ENCODE results near the gene ABTB1. TPM values are rescaled to one million over a fixed set of nuclear protein-coding genes. Genes with fewer than 3 reads are reported as not detected.

The ABTB1 gene
- total RNA-seq, 1 donor from 2014 or later, result 47.5 TPM

DNA sequence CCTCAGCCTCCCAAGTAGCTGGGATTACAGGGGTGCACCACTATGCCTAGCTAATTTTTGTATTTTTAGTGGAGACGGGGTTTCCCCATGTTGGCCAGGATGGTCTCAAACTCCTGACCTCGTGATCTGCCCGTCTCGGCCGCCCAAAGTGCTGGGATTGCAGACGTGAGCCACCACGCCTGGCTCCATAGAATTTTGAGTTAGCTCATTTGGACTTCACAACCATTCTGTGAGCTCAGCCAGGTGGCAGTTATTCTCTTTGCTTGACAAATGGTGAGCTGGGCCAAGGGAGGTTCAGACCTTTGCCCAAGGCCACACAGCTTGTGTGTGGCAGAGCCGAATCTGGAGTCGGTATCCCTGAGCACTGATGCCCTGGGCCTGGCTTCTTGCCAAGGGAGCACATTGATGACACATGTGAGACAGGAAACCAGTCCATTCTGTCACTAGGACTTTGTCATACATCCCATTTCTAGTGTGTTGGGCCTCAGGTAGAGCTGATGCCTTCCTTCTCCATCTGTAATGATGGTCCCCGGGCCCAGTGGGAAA is 26.2 kb upstream of the ABTB1 start:
- ATAC-seq (no peak), DNase-seq (no peak)
- intact Hi-C loops (cut with DNase I), result no loop called here
- H3K4me1 ChIP-seq, result no peaks in the 10 kb centered on the region
- H3K27ac ChIP-seq, result no peak overlapping the region
- no peaks in the 10 kb centered on the region for H3K36me3 ChIP-seq
- H3K4me3 ChIP-seq, result no peak overlapping the region
- no peaks in the 10 kb centered on the region for H3K9me3 ChIP-seq
- TF ChIP-seq, protein P1, sequence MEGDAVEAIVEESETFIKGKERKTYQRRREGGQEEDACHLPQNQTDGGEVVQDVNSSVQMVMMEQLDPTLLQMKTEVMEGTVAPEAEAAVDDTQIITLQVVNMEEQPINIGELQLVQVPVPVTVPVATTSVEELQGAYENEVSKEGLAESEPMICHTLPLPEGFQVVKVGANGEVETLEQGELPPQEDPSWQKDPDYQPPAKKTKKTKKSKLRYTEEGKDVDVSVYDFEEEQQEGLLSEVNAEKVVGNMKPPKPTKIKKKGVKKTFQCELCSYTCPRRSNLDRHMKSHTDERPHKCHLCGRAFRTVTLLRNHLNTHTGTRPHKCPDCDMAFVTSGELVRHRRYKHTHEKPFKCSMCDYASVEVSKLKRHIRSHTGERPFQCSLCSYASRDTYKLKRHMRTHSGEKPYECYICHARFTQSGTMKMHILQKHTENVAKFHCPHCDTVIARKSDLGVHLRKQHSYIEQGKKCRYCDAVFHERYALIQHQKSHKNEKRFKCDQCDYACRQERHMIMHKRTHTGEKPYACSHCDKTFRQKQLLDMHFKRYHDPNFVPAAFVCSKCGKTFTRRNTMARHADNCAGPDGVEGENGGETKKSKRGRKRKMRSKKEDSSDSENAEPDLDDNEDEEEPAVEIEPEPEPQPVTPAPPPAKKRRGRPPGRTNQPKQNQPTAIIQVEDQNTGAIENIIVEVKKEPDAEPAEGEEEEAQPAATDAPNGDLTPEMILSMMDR (IDR thresholded peaks at IDR 0.05), result no peak
- no peaks in the 10 kb centered on the region for H3K27me3 ChIP-seq

DNA sequence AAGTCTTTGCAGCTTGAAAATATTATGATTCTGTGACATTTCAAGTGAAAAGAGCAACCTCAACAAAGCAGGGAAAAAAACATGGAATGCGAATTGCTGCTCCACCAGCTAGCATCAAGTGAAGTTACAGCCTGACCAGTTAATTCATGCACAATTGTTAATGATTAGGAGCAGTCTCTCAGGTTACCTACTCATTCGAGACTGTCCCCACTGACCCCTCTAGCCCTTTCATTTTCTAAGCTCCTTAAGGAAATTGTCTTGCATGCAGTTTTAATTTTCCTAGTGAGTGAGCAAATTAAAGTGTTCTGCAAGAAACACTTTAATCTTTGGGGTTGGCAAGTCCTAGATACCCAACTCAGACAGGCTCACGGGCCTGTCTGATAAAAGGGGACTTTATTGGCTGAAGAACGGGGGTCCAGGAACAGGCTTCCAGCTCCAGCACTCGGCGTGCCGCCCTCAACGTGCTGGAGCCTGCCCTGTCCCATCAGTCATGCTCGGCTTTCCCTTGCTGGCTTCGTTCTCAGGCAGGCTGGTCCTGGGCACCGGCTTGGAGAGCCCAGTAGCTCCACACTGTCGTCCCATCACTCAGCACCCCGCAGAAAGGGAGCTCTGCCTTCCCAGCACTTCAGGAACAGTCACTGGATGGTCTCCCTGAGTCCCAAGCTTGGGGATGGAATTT is 25.4 kb upstream of the ABTB1 start:
- H3K9me3 ChIP-seq, result no peaks in the 10 kb centered on the region
- ATAC-seq, result no peak
- DNase-seq, result no peak
- no peak overlapping the region for H3K27ac ChIP-seq
- no peak overlapping the region for H3K4me3 ChIP-seq
- no peaks in the 10 kb centered on the region for H3K27me3 ChIP-seq
- TF ChIP-seq, protein P1 (IDR thresholded peaks at IDR 0.05), result no peak
- intact Hi-C loops (cut with DNase I), result no loop called here
- H3K36me3 ChIP-seq, result no peaks in the 10 kb centered on the region
- H3K4me1 ChIP-seq, result no peaks in the 10 kb centered on the region

DNA sequence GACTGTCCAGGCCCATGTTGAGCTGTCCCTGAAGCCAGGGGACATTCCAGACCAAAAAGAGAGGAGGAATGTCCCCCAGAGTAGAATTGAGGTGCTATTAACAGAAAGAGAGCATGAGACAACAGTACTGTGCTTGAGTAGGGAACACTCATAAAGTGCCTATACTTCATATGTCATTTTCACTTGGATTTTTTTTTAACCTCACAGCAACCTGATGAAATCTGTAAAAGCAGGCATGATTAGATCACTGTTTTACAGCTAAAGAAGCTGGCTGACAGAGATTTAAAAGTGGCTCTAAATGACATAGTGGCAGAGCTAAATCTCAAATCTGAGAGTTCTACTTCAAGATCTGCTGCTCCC is 24.9 kb upstream of the ABTB1 start:
- no peaks in the 10 kb centered on the region for H3K4me1 ChIP-seq
- H3K27ac ChIP-seq, result no peak overlapping the region
- ATAC-seq, result no peak
- intact Hi-C loops (cut with DNase I), result no loop called here
- no peaks in the 10 kb centered on the region for H3K9me3 ChIP-seq
- no peak overlapping the region for H3K4me3 ChIP-seq
- DNase-seq, result no peak
- TF ChIP-seq, protein P1 (IDR thresholded peaks at IDR 0.05), result no peak
- no peaks in the 10 kb centered on the region for H3K36me3 ChIP-seq
- no peaks in the 10 kb centered on the region for H3K27me3 ChIP-seq

DNA sequence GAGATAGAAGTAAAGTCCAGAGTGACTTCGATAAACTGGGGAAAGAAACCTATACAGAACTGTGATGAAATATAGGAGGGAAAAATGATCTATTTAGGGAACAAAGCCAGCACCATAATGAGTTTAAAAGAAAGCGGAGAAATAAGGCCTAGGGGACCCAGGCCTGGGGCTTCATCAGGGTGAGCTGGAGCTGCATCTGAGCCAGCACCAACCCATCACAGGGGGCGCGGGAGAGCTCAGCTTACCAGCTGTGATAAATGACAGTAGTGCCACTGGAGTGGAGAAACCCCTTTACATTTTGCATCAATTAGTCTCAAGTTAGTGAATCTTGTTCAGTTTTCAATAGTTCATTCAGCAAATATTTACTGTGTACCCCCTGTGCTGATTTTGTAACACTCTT is 22.5 kb upstream of the ABTB1 start:
- Histone ChIP-seq H3K9me3 (no peaks in the 10 kb centered on the region), H3K36me3 (no peaks in the 10 kb centered on the region), H3K4me3 (no peak overlapping the region), H3K4me1 (no peaks in the 10 kb centered on the region), H3K27ac (no peak overlapping the region), H3K27me3 (no peaks in the 10 kb centered on the region)
- DNase-seq (no peak), ATAC-seq (no peak)
- TF ChIP-seq, protein P1 (IDR thresholded peaks at IDR 0.05), result no peak
- intact Hi-C loops (cut with DNase I), result no loop called here

DNA sequence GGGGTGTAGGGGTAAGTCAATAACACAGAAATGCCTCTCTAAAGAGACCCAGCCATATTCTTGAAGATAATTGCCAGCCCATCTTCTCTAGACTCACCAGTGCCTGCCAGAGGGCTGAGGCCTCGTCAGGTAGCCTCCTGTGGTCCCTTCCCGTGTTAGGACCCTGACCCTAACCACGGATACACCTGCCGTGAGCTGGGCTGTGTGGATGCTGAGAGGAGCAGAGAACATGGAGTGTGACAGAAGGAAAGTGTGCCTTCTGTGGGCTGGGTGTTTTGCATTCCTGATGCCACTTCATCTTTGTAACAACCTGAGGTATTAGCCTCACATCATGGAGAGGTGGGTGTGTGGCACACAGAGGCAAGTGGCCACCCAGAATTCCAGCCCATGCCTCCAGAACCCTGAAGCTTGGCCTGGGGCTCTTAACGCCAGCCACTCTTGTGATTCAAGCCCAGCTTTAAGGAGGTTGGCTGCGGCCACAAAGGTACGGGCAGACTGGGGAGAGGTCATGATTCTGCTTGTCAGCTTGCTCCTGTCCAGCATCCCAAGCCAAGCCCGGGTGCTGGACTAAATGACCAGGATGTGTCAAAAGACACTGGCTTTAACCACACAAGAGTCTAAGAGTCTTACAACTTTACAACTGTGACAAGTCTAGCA is 21.1 kb upstream of the ABTB1 start:
- intact Hi-C loops (cut with DNase I), result no loop called here
- H3K36me3 ChIP-seq, result no peaks in the 10 kb centered on the region
- no peaks in the 10 kb centered on the region for H3K27me3 ChIP-seq
- DNase-seq, result no peak
- H3K9me3 ChIP-seq, result no peaks in the 10 kb centered on the region
- ATAC-seq, result peak; percentile 55
- no peaks in the 10 kb centered on the region for H3K4me1 ChIP-seq
- no peak overlapping the region for H3K27ac ChIP-seq
- H3K4me3 ChIP-seq, result no peak overlapping the region
- TF ChIP-seq, protein P1 (IDR thresholded peaks at IDR 0.05), result no peak

All from upper lobe of right lung (tissue), 1 donor.